H1 (cell line): ENCODE data around the gene RFXANK. TPM values are rescaled to one million over a fixed set of nuclear protein-coding genes. Genes with fewer than 3 reads are reported as not detected.

Experiments used
- CTCF ChIA-PET: fragments of 300-600 bp; sonication (Branson Sonifier 250); formaldehyde crosslinking; loops from one replicate; lab custom pipeline; 2021; ENCODE audit not compliant: partially characterized antibody; lab: Charles Lee
- POLR2A ChIA-PET: fragments of 300-600 bp; sonication (Branson Sonifier 250); formaldehyde crosslinking; loops from one replicate; lab custom pipeline; 2021; ENCODE audit warnings: inconsistent platforms; ENCODE audit not compliant: partially characterized antibody; lab: Charles Lee
- DNase-seq, 2 experiments: peaks; one replicate each; pipeline versions ENCODE4 v3.0.0 to v3.0.0-alpha.2; 2010 to 2022; ENCODE audit warnings: low spot score in 2 of 2, low read depth in 1 of 2, mixed read lengths in 1 of 2
- FAIRE-seq: peaks from 2 replicates; lab custom pipeline; 2011; peaks lifted over from hg19 to GRCh38; lab: Jason Lieb, UNC
- H2AFZ ChIP-seq: 2 replicates; pipeline ENCODE4 v1.8.1; 2012; ENCODE audit warnings: low read length, inconsistent platforms
- H2AK5ac ChIP-seq: 2 replicates; pipeline ENCODE4 v1.6.1; 2013; ENCODE audit warnings: low read depth, low read length
- H2BK120ac ChIP-seq: replicated peaks from 2 replicates; pipeline ENCODE3; 2013; ENCODE audit warnings: low read depth, low read length, inconsistent platforms
- H2BK12ac ChIP-seq: 2 replicates; pipeline ENCODE4 v1.6.1; 2013; ENCODE audit warnings: low read depth, low read length
- H2BK15ac ChIP-seq: 2 replicates; pipeline ENCODE4 v1.6.1; 2013; ENCODE audit warnings: low read length
- H2BK20ac ChIP-seq: 2 replicates; pipeline ENCODE4 v1.6.1; 2013; ENCODE audit warnings: low read length
- H2BK5ac ChIP-seq: 2 replicates; pipeline ENCODE4 v1.6.1; 2013; ENCODE audit warnings: low read depth, low read length
- H3K14ac ChIP-seq: 2 replicates; pipeline ENCODE4 v1.6.1; 2013; ENCODE audit warnings: inconsistent platforms; ENCODE audit not compliant: insufficient read length
- H3K18ac ChIP-seq: 2 replicates; pipeline ENCODE4 v1.6.1; 2013; ENCODE audit warnings: low read length; ENCODE audit errors: extremely low read depth
- H3K23ac ChIP-seq: 2 replicates; pipeline ENCODE4 v1.6.1; 2013; ENCODE audit warnings: inconsistent platforms; ENCODE audit not compliant: insufficient read length
- H3K23me2 ChIP-seq: 2 replicates; pipeline ENCODE4 v1.6.1; 2013; ENCODE audit warnings: low read depth, low read length
- H3K27ac ChIP-seq: 2 replicates; pipeline ENCODE4 v1.6.1; 2011; ENCODE audit warnings: low read depth, low read length, inconsistent platforms
- H3K27me3 ChIP-seq, 4 experiments: replicated peaks in 1 of 4; 1 replicate in 1 of 4; 2 replicates in 3 of 4; pipeline versions ENCODE4 v1.6.1 to v1.8.1; 2011 to 2013; ENCODE audit warnings: low read length in 3 of 4, mild to moderate bottlenecking in 3 of 4, inconsistent platforms in 2 of 4, mixed read lengths in 2 of 4, moderate library complexity in 1 of 4; ENCODE audit not compliant: control insufficient read depth in 3 of 4, insufficient read depth in 3 of 4; ENCODE audit errors: extremely low read depth in 1 of 4
- H3K36me3 ChIP-seq, 4 experiments: 2 replicates each; pipeline versions ENCODE4 v1.6.1 to v1.8.1; 2011 to 2013; ENCODE audit warnings: mild to moderate bottlenecking in 4 of 4, low read length in 3 of 4, moderate library complexity in 2 of 4, control low read depth in 1 of 4, inconsistent platforms in 1 of 4; ENCODE audit not compliant: insufficient read depth in 4 of 4, control insufficient read depth in 2 of 4
- H3K4ac ChIP-seq: replicated peaks from 2 replicates; pipeline ENCODE3; 2013; ENCODE audit warnings: low read length, low read depth, mixed read lengths, inconsistent platforms; ENCODE audit not compliant: insufficient read length
- H3K4me1 ChIP-seq, 4 experiments: replicated peaks in 1 of 4; 1 replicate in 1 of 4; 2 replicates in 3 of 4; pipeline versions ENCODE4 v1.6.1 to v1.8.1; 2011 to 2013; ENCODE audit warnings: low read length in 3 of 4, inconsistent platforms in 2 of 4, mixed read lengths in 1 of 4; ENCODE audit not compliant: insufficient read depth in 4 of 4, control insufficient read depth in 3 of 4
- H3K4me2 ChIP-seq, 2 experiments: 2 replicates each; pipeline versions ENCODE4 v1.6.1 to v1.8.1; 2011 to 2013; ENCODE audit warnings: low read depth in 2 of 2, low read length in 2 of 2, control low read depth in 1 of 2, inconsistent platforms in 1 of 2, mild to moderate bottlenecking in 1 of 2; ENCODE audit not compliant: insufficient read depth in 1 of 2
- H3K4me3 ChIP-seq, 4 experiments: fragments of 200-600, 300-600 bp in 1 of 4; sonication (generic), shearing (Covaris generic), sonication (Bioruptor Twin) in 1 of 4; 2 replicates each; pipeline versions ENCODE4 v1.5.1 to v1.8.1; 2011 to 2016; ENCODE audit warnings: low read length in 4 of 4, low read depth in 3 of 4, control low read depth in 2 of 4, inconsistent platforms in 2 of 4, mild to moderate bottlenecking in 2 of 4, mixed read lengths in 1 of 4, moderate library complexity in 1 of 4; ENCODE audit not compliant: insufficient read depth in 2 of 4; ENCODE audit errors: extremely low read depth in 1 of 4
- H3K56ac ChIP-seq: replicated peaks from 2 replicates; pipeline ENCODE3; 2013; ENCODE audit warnings: low read depth, mild to moderate bottlenecking, mixed read lengths, low read length, inconsistent platforms; ENCODE audit not compliant: insufficient read length
- H3K79me1 ChIP-seq: 2 replicates; pipeline ENCODE4 v1.6.1; 2013; ENCODE audit warnings: low read depth, low read length, control low read depth
- H3K79me2 ChIP-seq, 2 experiments: 2 replicates each; pipeline versions ENCODE4 v1.6.1 to v1.8.1; 2012 to 2013; ENCODE audit warnings: low read length in 2 of 2, mild to moderate bottlenecking in 2 of 2, inconsistent platforms in 1 of 2; ENCODE audit not compliant: insufficient read depth in 2 of 2, control insufficient read depth in 1 of 2
- H3K9ac ChIP-seq, 4 experiments: replicated peaks in 1 of 4; 1 replicate in 1 of 4; 2 replicates in 3 of 4; pipeline versions ENCODE4 v1.6.1 to v1.8.1; 2011 to 2013; ENCODE audit warnings: low read depth in 3 of 4, low read length in 3 of 4, control low read depth in 2 of 4, mild to moderate bottlenecking in 2 of 4, moderate library complexity in 2 of 4, inconsistent platforms in 1 of 4; ENCODE audit errors: extremely low read depth in 1 of 4
- H3K9me3 ChIP-seq, 2 experiments: 2 replicates each; pipeline versions ENCODE4 v1.6.1 to v1.8.1; 2012 to 2013; ENCODE audit warnings: mild to moderate bottlenecking in 2 of 2, moderate library complexity in 2 of 2, control low read depth in 1 of 2, inconsistent platforms in 1 of 2, low read depth in 1 of 2, low read length in 1 of 2, mixed read lengths in 1 of 2; ENCODE audit not compliant: insufficient read depth in 2 of 2
- H4K20me1 ChIP-seq, 2 experiments: replicated peaks in 1 of 2; 2 replicates each; pipeline versions ENCODE3 to v1.8.1; 2011 to 2013; ENCODE audit warnings: inconsistent platforms in 2 of 2, low read length in 2 of 2, mild to moderate bottlenecking in 1 of 2; ENCODE audit not compliant: insufficient read depth in 2 of 2, control insufficient read depth in 1 of 2
- H4K5ac ChIP-seq: 2 replicates; pipeline ENCODE4 v1.6.1; 2013; ENCODE audit warnings: low read length, low read depth, mixed read lengths, inconsistent platforms; ENCODE audit not compliant: insufficient read length
- H4K8ac ChIP-seq: 2 replicates; pipeline ENCODE4 v1.8.0; 2013; ENCODE audit warnings: mild to moderate bottlenecking, moderate library complexity, low read length, inconsistent platforms; ENCODE audit not compliant: insufficient read depth; ENCODE audit errors: extremely low read depth
- H4K91ac ChIP-seq: replicated peaks from 2 replicates; pipeline ENCODE3; 2013; ENCODE audit warnings: low read length, mixed read lengths, inconsistent platforms; ENCODE audit not compliant: insufficient read length
- ATF2 ChIP-seq: IDR thresholded peaks from 2 replicates; pipeline ENCODE4 v1.6.1; 2012; ENCODE audit warnings: low read length, inconsistent platforms
- CBX8 ChIP-seq: fragments of 300-800, 300-1000 bp; sonication (generic); IDR thresholded peaks from 2 replicates; pipeline ENCODE4 v1.7.1; 2016; ENCODE audit warnings: low read depth, low read length, borderline replicate concordance
- CHD1 ChIP-seq: IDR thresholded peaks from 2 replicates; pipeline ENCODE4 v1.6.1; 2012; ENCODE audit warnings: low read depth, low read length, improper control_type of control experiment
- CHD2 ChIP-seq: IDR thresholded peaks from 2 replicates; pipeline ENCODE4 v1.6.1; 2012; ENCODE audit warnings: low read length, improper control_type of control experiment
- FOSL1 ChIP-seq: IDR thresholded peaks from 2 replicates; pipeline ENCODE4 v1.6.1; 2011; ENCODE audit warnings: mild to moderate bottlenecking, low read depth, low read length, moderate library complexity; ENCODE audit not compliant: insufficient read depth
- JUND ChIP-seq: IDR thresholded peaks from 2 replicates; pipeline ENCODE4 v1.6.1; 2011; ENCODE audit warnings: mild to moderate bottlenecking, improper control_type of control experiment, low read length
- KDM1A ChIP-seq: fragments of 200-600, 300-600 bp; sonication (generic); IDR thresholded peaks from 2 replicates; pipeline ENCODE4 v1.7.1; 2016; ENCODE audit warnings: mild to moderate bottlenecking, low read length, borderline replicate concordance
- NRF1 ChIP-seq: IDR thresholded peaks from 2 replicates; pipeline ENCODE4 v1.6.1; 2011; ENCODE audit warnings: mild to moderate bottlenecking, low read depth, low read length, improper control_type of control experiment
- PHF8 ChIP-seq: fragments of 200-600 bp; sonication (generic); conservative IDR thresholded peaks from 2 replicates; pipeline ENCODE4 v1.7.1; 2012; ENCODE audit warnings: low read depth, mild to moderate bottlenecking, inconsistent platforms, low read length, moderate library complexity
- RNF2 ChIP-seq: fragments of 200-900, 300-1000 bp; sonication (generic); IDR thresholded peaks from 2 replicates; pipeline ENCODE4 v1.7.1; 2016; ENCODE audit warnings: borderline replicate concordance, low read depth, mild to moderate bottlenecking, antibody characterized with exemption, low read length; ENCODE audit not compliant: poor library complexity, severe bottlenecking; ENCODE audit errors: missing control alignments
- SP2 ChIP-seq: IDR thresholded peaks from 2 replicates; pipeline ENCODE4 v1.6.1; 2012; ENCODE audit warnings: mild to moderate bottlenecking, low read length, inconsistent platforms
- TCF12 ChIP-seq: IDR thresholded peaks from 2 replicates; pipeline ENCODE4 v1.6.1; 2011; ENCODE audit warnings: low read depth, mild to moderate bottlenecking, low read length
- WGBS, 2 experiments: shearing (Covaris generic) in 1 of 2; methylation state at CpG; one replicate each; pipeline versions ENCODE4 v1.1.6 to v1.1.7; 2013 to 2015; ENCODE audit warnings: low lambda C conversion rate in 2 of 2, mixed read lengths in 2 of 2, inconsistent platforms in 1 of 2, low coverage in 1 of 2, missing lambda C conversion rate in 1 of 2; ENCODE audit not compliant: insufficient replicate concordance in 2 of 2, insufficient coverage in 1 of 2, insufficient read length in 1 of 2; ENCODE audit errors: extremely low coverage in 1 of 2, missing lambda C conversion rate in 1 of 2; 5-methylcytosine and 5-hydroxymethylcytosine counted together
- polyA plus RNA-seq, 7 experiments: library from polyadenylated mRNA; depleted of rRNA in 3 of 7; stranded (reverse) in 5 of 7; unstranded in 2 of 7; fragments of >200 nt in 5 of 7; fragments of 200-250 nt in 2 of 7; gene quantifications; 1 replicate in 5 of 7; 2 replicates in 1 of 7; 4 replicates in 1 of 7; pipeline versions ENCODE4 v1.2.1 to v1.2.3, GENCODE V29; 2011 to 2013; ENCODE audit warnings: missing spikeins in 2 of 7, mixed read lengths in 2 of 7
- total RNA-seq: library from RNA; stranded (reverse); fragmentation: NEBNext Ultra II Directional; extraction: Animal tissue kit (Norgen Biotek cat#: 25700); gene quantifications from 2 replicates; pipeline ENCODE4 v1.2.1, GENCODE V29; 2021

RFXANK gene
- total and polyA plus RNA-seq, 2 of the 8 experiments (the other 6 are each of a cell fraction or from before 2014, with no cell fraction given), result 72.9 to 87.5 TPM

- WGBS, 2 experiments, result 91% methylated on average over 7 of the region's 7 CpGs; no CpG with 5 or more reads in 1 of the 2 experiments
- Histone ChIP-seq H2BK12ac (no peak overlapping the region), H4K8ac (no peak overlapping the region; the same call in 1 of the 2 replicates), H4K5ac (no peak overlapping the region), H3K36me3 (no peaks in the 10 kb centered on the region), H2BK120ac (no peak overlapping the region), H3K23me2 (no peaks in the 10 kb centered on the region), H3K27ac (no peak overlapping the region), H3K9me3 (no peaks in the 10 kb centered on the region), H3K79me2 (no peaks in the 10 kb centered on the region), H3K14ac (no peak overlapping the region), H3K79me1 (no peaks in the 10 kb centered on the region), H3K4me3 (no peak overlapping the region), H3K9ac (no peak overlapping the region), H3K4me1 (peaks cover 0 to 2% (median under 1%) of the 10 kb centered on the region in 4 experiments; a peak in 2 of 7 replicates), H3K23ac (no peak overlapping the region), H4K20me1 (no peaks in the 10 kb centered on the region), H2BK5ac (no peak overlapping the region), H3K56ac (no peak overlapping the region), H3K4ac (no peak overlapping the region), H2BK20ac (no peak overlapping the region), H3K18ac (no peak overlapping the region), H3K4me2 (no peak overlapping the region), H2AFZ (no peak overlapping the region), H4K91ac (no peak overlapping the region), H3K27me3 (no peaks in the 10 kb centered on the region), H2BK15ac (no peak overlapping the region), H2AK5ac (no peak overlapping the region)
- CTCF ChIA-PET, result interaction anchor here (0.7 to 4.7 kb wide), 8 partner anchors 11 to 70 kb away, joined by 3 to 85 read pairs (median 4); no protein-coding TSS in a partner anchor
- no peak for DNase-seq
- POLR2A ChIA-PET, result interaction anchor here (0.7 to 5.7 kb wide), 5 partner anchors 10 to 28 kb away, joined by 3 to 33 read pairs (median 5); partner anchors contain the start of gene MEF2B
- FAIRE-seq, result no peak
- no peak for TF ChIP-seq TCF12
- no peak for TF ChIP-seq FOSL1
- no peak for TF ChIP-seq CHD2
- no peak for TF ChIP-seq SP2
- no peak for TF ChIP-seq PHF8
- TF ChIP-seq JUND, result no peak
- no peak for TF ChIP-seq ATF2
- no peak for TF ChIP-seq CBX8
- no peak for TF ChIP-seq KDM1A
- TF ChIP-seq RNF2, result no peak
- no peak for TF ChIP-seq CHD1
- TF ChIP-seq NRF1, result no peak
Measured at GRCh38 chr19:19146865-19147264, 45.2 kb upstream of the RFXANK start.
